ENCODE measurements around the gene ALK. TPM values are rescaled to one million over a fixed set of nuclear protein-coding genes. Genes with fewer than 3 reads are reported as not detected.

The ALK gene
- total and polyA plus RNA-seq, 12 donors = 0.09 to 1.8 (median 0.53) TPM; not detected in 1

DNA sequence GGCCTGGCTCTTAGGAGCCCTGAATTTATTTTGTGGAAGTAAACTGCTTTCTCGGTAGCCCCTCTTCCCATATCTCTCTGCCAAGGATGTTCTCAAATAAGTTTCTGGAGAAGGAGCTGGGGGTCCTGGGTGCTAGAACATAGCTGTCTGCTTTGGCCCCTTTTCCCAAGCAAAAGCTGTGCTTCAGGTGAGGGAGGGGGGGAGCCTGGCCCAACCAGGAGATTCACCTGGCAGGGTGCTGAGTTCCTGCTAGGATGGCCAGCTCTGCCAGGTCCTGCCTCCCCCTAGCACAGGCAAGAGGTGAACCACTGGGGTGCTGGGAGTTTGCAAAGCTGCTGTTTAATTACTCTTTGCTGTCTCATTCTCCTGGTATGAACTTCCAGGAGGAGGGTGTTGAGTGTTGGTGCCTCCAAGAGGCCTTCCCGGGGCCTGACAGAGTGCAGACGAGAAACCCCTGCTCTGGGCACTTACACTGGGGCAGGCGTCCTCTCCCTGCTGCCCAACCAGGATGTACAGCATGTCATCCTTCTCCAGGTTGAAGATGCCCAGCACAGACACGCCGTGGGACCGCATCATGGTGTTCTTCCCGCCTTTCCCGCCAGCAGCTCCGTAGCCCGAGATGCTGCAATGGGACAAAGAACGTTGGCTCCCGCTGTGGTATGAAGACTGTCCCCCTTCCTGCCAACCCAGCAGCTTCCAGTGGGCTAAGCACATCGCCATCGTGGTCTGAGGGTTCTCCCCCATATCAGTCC lies 682.0 kb downstream of the ALK start:
- Histone ChIP-seq H3K36me3 (replicated peaks in 1 of 2) (no peaks in the 10 kb centered on the region), H3K27ac (no peak overlapping the region), H3K4me3 (no peak overlapping the region), H3K9me3 (replicated peaks in 1 of 3) (no peaks in the 10 kb centered on the region), H3K27me3 (no peaks in the 10 kb centered on the region), H3K4me1 (replicated peaks in 1 of 2) (no peaks in the 10 kb centered on the region)
- intact Hi-C loops (cut with DNase I) = loop anchor here in 1 of 2 donors (10.0 kb wide), 1 partner anchor 605 kb away; no protein-coding TSS in a partner anchor
- TF ChIP-seq POLR2A (IDR thresholded peaks at IDR 0.05) = no peak
- TF ChIP-seq, protein P1, sequence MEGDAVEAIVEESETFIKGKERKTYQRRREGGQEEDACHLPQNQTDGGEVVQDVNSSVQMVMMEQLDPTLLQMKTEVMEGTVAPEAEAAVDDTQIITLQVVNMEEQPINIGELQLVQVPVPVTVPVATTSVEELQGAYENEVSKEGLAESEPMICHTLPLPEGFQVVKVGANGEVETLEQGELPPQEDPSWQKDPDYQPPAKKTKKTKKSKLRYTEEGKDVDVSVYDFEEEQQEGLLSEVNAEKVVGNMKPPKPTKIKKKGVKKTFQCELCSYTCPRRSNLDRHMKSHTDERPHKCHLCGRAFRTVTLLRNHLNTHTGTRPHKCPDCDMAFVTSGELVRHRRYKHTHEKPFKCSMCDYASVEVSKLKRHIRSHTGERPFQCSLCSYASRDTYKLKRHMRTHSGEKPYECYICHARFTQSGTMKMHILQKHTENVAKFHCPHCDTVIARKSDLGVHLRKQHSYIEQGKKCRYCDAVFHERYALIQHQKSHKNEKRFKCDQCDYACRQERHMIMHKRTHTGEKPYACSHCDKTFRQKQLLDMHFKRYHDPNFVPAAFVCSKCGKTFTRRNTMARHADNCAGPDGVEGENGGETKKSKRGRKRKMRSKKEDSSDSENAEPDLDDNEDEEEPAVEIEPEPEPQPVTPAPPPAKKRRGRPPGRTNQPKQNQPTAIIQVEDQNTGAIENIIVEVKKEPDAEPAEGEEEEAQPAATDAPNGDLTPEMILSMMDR (IDR thresholded peaks at IDR 0.05) = no peak
- whole genome bisulfite sequencing, 4 donors = 80 to 88% (median 84%) methylated on average over 4 to 15 of the region's 15 CpGs
- DNase-seq = no peak

DNA sequence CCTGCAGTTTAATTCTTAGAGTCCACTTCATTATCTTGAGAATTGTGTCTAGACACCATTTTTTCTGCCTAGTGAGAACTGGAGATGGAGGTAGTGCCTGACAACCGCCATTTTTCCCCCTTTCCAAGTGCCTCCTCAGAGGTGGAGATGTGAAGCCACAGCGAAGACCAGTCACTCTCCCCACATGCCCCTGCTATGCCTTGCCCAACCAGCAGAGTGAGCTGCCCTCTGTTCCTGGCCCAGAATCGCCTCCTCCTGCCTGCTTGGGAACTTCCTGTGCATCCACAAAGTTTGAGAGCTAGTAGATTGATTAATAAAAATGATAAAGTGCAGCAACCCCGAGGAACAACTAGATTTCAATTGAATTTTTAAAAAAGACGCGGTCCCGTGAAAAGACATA lies 682.9 kb downstream of the ALK start:
- no peak overlapping the region for H3K4me3 ChIP-seq
- no peaks in the 10 kb centered on the region for H3K4me1 ChIP-seq (replicated peaks in 1 of 2)
- no peak for TF ChIP-seq POLR2A (IDR thresholded peaks at IDR 0.05)
- TF ChIP-seq, protein P1 (IDR thresholded peaks at IDR 0.05) = peak; percentile 32 to 52 (median 44)
- WGBS, 4 donors = 59 to 69% (median 64%) methylated on average over 7 of the region's 7 CpGs
- H3K27ac ChIP-seq = no peak overlapping the region
- H3K36me3 ChIP-seq (replicated peaks in 1 of 2) = no peaks in the 10 kb centered on the region
- intact Hi-C loops (cut with DNase I) = loop anchor here in 1 of 2 donors (10.0 kb wide), 1 partner anchor 606 kb away; no protein-coding TSS in a partner anchor
- peak in 4 of 7 donors; percentile 33 to 62 (median 42) for DNase-seq
- H3K9me3 ChIP-seq (replicated peaks in 1 of 3) = no peaks in the 10 kb centered on the region
- H3K27me3 ChIP-seq = no peaks in the 10 kb centered on the region

DNA sequence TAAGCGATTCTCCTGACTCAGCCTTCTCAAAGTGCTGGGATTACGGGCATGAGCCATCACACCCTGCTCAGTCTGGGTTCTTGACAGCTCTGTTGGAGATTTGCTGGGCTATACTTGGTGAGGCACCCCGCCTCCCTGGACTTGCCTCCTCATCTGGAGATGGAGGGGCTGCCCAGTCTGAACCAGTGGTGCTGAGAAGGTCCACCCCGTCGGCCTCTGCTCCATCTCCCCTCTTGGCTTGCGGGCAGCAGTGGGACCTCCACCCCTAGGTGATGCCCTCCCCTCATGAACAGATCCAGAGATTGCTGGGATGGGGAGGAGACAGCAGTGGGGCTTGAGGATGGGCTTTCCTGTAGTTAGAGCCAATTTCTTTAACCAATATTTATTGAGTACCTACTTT lies 685.3 kb downstream of the ALK start:
- Histone ChIP-seq H3K9me3 (replicated peaks in 1 of 3) (no peaks in the 10 kb centered on the region), H3K27me3 (no peaks in the 10 kb centered on the region), H3K36me3 (replicated peaks in 1 of 2) (no peaks in the 10 kb centered on the region), H3K4me3 (no peak overlapping the region), H3K27ac (no peak overlapping the region), H3K4me1 (replicated peaks in 1 of 2) (no peaks in the 10 kb centered on the region)
- intact Hi-C loops (cut with DNase I) = loop anchor here in 1 of 2 donors (10.0 kb wide), 1 partner anchor 609 kb away; no protein-coding TSS in a partner anchor
- no peak for DNase-seq
- 77 to 95% (median 91%) methylated on average over 6 of the region's 6 CpGs for WGBS, 4 donors
- TF ChIP-seq, protein P1 (IDR thresholded peaks at IDR 0.05) = no peak
- no peak for TF ChIP-seq POLR2A (IDR thresholded peaks at IDR 0.05)

DNA sequence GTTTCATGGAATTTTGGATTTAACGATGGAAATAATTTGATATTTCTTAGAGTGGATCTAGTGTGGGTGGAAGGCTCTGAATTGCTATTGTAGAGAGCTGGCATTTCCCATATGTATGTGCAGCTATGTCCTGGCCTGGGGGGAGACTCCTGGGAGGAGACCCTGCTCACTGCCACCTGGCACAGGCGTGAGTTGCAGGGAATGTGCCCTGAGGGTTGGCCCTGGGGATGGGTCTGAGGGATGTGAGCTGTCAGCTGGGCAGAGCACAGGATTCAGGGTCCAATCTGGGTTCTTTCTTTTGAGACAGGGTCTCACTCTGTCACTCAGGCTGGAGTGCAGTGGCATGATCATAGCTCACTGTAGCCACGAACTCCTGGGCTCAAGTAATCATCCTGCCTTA lies 686.0 kb downstream of the ALK start:
- no peaks in the 10 kb centered on the region for H3K9me3 ChIP-seq (replicated peaks in 1 of 3)
- no peak overlapping the region for H3K4me3 ChIP-seq
- DNase-seq = no peak
- no peaks in the 10 kb centered on the region for H3K36me3 ChIP-seq (replicated peaks in 1 of 2)
- TF ChIP-seq POLR2A (IDR thresholded peaks at IDR 0.05) = no peak
- TF ChIP-seq, protein P1 (IDR thresholded peaks at IDR 0.05) = no peak
- no peaks in the 10 kb centered on the region for H3K27me3 ChIP-seq
- no peaks in the 10 kb centered on the region for H3K4me1 ChIP-seq (replicated peaks in 1 of 2)
- H3K27ac ChIP-seq = no peak overlapping the region
- intact Hi-C loops (cut with DNase I) = loop anchor here in 1 of 2 donors (10.0 kb wide), 1 partner anchor 609 kb away; no protein-coding TSS in a partner anchor
- WGBS, 4 donors = 61 to 70% (median 65%) methylated on average over 3 of the region's 3 CpGs
